ENCODE results near the gene FHIT.

GRCh38 chr3:60675424-60675823 lies 575.8 kb downstream of the FHIT start:
- no peak for TF ChIP-seq CTCF (IDR thresholded peaks at IDR 0.05; ENCODE audit: low read depth, low read length, poor library complexity, severe bottlenecking)
- no peak for TF ChIP-seq EZH2phosphoT487 (IDR thresholded peaks at IDR 0.05; ENCODE audit: borderline replicate concordance, low read length)
